ENCODE results near the gene KLHL42.
"Not testable (repeated sequence)": the region's sequence is repeated elsewhere in the genome, so short reads cannot be mapped to it uniquely, and the experiment has no call there.

KLHL42 gene, protein sequence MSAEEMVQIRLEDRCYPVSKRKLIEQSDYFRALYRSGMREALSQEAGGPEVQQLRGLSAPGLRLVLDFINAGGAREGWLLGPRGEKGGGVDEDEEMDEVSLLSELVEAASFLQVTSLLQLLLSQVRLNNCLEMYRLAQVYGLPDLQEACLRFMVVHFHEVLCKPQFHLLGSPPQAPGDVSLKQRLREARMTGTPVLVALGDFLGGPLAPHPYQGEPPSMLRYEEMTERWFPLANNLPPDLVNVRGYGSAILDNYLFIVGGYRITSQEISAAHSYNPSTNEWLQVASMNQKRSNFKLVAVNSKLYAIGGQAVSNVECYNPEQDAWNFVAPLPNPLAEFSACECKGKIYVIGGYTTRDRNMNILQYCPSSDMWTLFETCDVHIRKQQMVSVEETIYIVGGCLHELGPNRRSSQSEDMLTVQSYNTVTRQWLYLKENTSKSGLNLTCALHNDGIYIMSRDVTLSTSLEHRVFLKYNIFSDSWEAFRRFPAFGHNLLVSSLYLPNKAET

DNA sequence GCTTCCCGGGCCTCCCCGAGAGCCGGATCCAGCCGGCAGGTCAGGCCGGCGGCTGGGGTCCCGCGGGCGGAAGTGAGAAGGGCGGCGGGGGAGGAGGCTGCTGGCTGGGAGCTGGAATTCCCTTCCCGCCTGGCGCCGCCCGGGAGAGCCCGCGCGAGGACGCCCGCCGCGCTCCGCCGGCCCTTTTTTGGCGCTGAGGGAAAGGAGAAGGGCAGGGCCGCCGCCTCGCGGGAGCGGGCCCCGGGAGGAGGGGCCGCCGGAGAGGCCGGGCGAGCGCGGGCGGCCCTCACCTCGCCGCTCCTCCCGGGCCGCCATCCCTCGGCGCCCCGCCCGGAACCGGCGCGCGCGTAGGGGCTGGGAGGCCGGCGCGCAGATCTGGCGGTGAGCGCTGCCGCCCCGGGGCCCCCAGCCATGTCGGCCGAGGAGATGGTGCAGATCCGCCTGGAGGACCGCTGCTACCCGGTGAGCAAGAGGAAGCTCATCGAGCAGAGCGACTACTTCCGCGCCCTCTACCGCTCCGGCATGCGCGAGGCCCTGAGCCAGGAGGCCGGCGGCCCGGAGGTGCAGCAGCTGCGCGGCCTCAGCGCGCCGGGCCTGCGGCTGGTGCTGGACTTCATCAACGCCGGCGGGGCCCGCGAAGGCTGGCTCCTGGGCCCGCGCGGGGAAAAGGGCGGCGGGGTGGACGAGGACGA lies at the start of gene KLHL42, which contains the start of gene MANSC4:
TSS of gene KLHL42 (plus strand) at position 314 of the 692 bp plus-strand sequence. CDS start at position 412, 98 bp downstream.
TSS of gene MANSC4 (minus strand) at position 317 of the 692 bp plus-strand sequence. CDS start 8,960 bp downstream, outside the sequence.
- DNase-seq (ENCODE audit: low read depth in 2 of 2): peak; percentile 25 to 35

DNA sequence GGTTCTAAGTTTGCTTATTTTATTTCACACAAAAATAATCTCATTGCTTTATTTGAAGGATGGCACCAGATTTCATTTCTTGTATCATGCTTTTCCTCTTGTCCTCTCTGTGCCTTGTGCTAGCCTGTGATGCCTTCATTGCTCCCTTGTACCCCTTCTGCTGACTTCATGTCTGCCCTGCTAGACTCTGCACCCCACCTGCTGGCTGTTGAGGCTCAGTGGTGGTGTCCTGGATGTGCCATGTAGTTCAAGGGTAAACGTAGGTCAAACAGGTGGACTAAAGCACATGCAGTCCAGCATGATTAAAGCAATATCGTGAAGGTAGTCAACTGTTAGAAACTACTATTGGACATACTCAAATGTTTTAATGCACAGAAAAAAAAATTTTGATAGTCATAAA lies 47.8 kb upstream of the KLHL42 start:
- DNase-seq (ENCODE audit: low read depth in 2 of 2): no peak

DNA sequence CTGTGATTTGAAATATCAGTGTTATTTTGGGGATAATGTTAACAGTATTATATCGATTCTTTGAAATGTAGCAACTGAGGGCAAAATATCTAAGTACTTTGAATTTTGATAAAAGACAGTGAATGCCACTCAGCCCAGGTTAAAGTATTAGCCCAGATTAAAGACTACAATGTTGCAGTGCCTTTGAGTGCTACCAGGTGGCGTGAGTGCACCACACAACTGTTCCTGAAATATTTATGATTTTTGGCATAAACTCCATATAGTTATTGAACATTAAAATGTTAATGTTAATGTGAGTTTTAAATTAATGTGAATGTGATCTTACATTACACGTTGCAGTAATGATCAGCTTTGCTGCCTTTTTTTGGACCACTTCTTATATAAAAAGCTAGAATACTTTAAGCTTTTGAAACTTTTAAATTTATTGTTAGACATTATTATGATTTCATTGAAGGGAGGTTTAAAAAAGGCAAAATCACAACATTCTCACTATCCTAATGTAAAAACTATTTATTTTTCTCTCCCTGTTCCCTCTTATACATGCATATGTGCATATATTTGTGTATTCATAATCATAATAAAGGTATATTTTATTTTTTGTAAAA lies 46.9 kb upstream of the KLHL42 start:
- no peak for DNase-seq (ENCODE audit: low read depth in 2 of 2)

DNA sequence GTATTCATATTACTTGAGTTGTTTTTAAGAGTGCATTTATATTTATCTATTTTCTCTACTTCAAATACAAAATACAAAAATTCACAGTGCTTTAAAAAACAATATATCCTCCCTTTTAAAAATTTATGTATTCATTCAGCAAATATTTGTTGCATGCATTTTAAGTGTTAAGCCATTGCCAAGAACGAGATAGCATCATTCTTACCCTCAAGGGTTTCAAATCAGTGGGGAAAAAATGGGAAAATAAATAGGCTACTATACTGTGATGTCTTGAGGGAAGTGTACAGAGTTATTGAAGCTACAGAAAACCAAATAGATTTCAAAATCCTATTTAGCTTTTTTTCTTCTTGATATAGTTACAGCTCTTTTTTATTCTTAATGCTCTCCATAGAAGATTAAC lies 46.2 kb upstream of the KLHL42 start:
- no peak for DNase-seq (ENCODE audit: low read depth in 2 of 2)

DNA sequence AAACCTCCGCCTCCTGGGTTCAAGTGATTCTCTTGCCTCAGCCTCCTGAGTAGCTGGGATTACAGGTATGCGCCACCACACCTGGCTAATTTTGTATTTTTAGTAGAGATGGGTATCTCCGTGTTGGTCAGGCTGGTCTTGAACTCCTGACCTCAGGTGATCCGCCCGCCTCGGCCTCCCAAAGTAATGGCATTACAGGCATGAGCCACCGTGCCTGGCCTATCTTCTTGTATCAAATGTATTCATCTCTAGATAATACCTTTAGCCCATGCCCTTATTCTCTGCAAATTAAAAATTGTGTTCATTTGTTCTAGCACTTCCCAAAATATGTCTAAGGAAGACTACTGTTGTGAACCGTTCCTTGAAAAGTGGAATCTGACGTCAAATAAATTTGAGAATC lies 45.7 kb upstream of the KLHL42 start:
- DNase-seq (ENCODE audit: low read depth in 2 of 2): not testable (repeated sequence)

DNA sequence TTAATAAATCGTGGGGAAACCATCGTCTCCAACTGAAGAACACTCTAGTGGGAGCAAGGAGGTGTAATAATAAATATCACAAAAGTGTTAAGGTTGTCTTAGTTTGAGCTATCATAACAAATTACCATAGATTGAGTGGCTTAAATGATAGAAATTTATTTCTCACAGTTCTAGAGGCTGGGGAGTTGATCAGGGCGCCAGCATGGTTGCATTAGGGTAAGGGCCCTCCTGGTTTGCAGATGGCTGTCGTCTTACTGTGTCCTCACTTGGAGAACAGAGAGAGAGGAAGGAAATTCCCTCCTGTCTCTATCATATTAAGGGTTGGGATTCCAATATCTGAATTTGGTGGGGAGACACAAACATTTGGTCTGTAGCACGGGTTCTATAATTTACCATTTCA lies 36.4 kb upstream of the KLHL42 start:
- no peak for DNase-seq (ENCODE audit: low read depth in 2 of 2)

DNA sequence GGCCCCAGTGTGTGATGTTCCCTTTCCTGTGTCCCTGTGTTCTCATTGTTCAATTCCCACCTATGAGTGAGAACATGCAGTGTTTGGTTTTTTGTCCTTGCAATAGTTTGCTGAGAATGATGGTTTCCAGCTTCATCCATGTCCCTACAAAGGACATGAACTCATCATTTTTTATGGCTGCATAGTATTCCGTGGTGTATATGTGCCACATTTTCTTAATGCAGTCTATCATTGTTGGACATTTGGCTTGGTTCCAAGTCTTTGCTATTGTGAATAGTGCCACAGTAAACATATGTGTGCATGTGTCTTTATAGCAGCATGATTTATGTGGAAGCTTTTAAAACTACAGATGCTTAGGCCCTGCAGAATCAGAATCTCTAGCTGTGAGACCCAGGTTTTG lies 34.3 kb upstream of the KLHL42 start:
- not testable (repeated sequence) for DNase-seq (ENCODE audit: low read depth in 2 of 2)

DNA sequence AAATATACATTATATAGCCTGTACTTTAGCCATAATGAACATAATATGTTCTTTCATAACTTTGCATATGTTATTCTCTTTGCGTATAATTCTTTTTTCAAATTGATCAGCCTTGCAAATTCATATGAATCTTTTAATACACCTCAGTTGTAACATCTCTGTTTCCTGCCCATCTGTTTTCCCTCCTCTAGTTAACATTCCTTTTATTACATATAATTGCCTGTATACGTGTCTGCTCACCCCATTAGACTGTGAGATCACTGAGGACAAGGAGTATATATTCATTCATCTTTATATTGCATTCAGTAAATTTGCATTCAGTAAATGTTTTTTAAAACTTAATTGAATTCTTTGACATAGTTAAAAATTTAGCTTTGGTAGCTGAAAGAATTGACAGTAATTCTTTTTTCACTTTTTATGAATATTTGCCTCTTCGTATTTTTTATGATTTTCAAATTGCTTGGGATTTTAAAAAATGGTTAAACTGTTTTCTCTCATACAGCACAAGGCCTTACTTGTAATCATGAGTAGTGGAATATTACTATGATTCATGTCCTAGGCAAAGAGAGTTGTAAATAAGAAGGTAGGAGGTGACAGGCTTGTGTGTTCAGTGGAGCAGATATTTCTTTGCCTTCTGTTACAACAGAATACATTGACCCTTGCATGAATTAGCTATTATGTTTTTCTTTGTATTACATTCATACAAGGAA lies 32.8 kb upstream of the KLHL42 start:
- no peak for DNase-seq (ENCODE audit: low read depth in 2 of 2)

DNA sequence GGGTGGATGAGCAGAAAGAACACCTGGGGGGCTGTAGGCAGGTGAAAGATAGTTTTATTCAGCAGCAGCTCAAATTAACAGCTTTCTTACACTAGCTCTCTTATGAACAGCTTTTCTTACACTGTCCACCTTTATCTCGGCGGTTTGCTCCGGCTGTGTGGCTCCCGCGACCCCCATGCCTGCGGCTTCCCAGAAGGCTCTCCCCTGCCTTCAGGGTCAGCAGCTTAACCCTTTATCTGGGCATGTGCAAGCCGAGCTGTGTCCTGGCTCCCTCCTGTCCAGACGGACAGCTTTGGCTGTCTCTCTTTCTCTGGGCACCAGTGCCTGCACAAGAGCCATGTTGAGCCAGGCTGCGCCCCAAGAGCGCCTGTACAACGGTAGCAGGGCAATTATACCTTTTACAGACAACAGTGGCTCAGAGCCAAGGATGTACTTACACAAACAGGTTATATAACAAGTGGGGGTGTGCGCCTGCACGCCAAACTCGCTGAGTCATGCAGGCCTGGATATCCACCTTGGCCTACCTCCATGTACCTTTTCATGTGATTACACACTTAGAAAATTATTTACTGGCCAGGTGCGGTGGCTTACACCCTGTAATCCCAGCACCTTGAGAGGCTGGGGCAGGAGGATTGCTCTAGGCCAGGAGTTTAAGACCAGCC lies 28.5 kb upstream of the KLHL42 start:
- no peak for DNase-seq (ENCODE audit: low read depth in 2 of 2)

DNA sequence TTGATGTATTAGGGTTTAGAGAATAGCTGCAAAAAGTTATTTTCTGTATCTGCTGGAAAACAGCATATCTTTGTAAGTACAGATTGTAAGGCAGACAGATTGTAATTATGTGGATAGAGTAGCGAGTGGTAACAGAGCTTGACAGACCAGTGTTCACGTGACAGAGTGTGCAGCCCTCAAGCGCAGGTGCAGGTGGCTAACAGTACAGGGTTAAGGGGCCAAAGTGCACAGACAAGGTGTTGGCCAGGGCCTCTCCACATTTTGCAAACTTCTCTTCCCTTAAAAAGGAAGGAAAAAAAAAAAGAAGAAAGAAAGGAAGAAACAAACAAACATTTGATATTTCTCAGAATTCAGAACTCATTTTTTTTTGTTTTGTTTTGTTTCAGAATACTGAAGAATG lies 25.2 kb upstream of the KLHL42 start:
- no peak for DNase-seq (ENCODE audit: low read depth in 2 of 2)

DNA sequence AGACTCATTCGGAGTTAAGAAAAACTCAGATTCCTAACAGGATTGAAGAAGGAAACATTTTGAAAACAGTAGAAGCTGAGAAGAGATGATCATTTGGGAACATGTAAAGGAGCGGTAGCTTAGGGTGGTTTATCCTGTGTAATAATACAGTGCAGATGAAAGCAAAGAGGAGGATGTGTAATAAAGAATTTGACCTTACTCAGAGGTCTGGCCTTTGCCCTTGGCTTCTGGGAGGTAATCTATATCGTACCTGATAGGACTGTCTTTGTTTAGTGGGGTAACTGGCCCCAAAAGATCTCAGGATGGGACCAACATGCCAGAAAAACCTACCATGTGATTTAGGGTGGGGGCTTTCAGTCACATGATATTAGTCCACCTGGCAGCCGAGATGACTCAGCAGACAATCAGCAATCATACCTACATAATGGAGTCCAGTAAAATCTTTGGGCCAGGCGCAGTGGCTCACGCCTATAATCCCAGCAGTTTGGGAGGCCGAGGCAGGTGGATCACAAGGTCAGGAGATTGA lies 23.3 kb upstream of the KLHL42 start:
- no peak for DNase-seq (ENCODE audit: low read depth in 2 of 2)

DNA sequence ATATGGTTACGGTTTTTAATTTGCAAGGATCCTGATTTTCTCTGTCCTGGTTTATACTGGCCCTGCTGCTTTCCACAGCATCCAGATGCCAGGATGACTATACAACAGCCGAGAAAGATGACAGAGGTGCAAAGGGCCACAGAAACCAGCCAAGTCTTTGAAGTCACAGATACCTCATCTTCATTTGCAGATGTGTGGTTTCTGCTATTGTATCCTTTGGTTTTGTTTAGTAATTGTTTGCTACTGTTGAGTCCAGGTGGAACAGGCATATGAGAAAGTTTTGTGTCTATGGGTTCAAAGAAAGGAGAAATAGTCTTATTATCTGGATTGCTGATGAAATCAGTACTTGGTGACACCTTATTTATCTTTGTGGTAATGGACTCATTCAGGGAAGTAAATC lies 17.3 kb upstream of the KLHL42 start:
- no peak for DNase-seq (ENCODE audit: low read depth in 2 of 2)

DNA sequence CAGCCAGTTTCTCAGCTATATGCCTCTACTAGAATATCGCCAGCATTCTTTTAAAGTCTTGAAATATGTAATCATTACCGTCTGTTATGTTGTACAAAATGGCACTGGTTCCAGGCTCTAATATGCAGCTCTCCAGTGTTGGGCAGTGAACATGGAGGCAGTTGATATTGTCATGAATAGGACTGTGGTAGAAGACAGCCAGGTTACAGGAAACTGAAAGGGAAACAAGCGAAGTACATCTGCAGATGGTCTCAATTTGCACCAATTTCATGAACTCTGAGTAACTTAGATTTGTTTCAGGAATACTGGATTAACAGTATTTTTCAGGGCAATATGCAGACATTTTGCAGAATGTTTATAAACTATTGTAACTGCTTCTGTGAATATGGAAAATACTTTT lies 13.4 kb upstream of the KLHL42 start:
- no peak for DNase-seq (ENCODE audit: low read depth in 2 of 2)

DNA sequence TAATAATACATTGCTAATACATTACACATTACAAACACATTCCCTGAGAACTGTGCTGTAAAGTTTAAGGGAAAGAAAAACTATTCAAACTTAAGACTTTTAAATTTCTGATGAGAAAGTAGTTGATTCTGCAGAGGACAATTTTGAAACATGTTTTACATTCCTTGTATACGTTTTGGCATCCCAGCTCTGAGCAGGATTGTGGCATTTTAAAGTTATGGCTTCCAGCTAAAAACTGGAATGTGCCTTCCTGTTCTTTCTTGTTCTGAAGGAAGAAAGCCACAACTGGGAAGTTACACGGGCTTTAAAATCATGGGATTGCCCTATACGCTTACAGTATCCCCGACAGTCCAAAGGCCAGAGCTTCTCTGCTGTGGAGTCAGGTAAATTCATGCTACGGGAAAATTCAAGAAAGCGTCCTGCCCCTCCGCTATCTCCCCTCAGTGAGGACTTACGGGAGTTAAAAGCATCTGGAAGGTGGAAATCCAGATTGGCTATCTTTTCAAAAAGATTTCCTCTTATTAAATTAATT lies 10.8 kb upstream of the KLHL42 start:
- DNase-seq (ENCODE audit: low read depth in 2 of 2): no peak

DNA sequence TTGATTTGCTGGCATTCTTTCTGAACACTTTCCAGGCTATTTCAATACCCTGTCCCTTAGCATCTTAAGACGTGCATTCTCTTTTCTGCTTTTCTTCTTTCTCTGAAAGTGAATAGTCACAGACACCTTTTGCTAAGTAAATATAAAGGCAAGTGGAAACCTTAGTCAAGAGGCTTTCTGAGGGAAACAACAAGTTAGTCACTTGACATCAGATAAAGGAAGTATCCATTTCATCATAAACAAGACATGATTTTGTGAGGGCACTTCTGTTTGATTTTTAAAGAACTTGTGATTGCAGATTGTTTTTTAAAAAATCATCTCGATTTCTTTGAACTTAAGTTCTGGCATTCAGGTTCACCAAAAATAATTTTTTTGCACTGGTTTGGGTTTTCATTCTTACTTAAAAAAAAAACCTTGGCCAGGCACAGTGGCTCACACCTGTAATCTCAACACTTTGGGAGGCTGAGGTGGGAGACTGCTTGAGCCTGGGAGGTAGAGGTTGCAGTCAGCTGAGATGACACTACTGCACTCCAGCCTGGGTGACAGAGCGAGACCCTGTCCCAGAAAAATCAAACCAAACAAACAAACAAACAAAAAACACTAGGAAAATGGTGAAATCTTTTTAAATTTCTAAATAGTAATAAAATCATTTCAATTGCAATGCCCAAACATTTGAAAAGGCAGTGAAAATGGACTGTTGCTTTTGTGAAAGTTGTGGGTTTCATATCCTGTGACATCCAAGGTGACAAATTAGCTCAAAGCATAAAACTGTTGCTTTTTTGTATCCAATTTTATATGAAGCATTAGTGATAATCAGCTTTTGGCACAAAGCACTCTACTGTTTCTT lies 8.3 kb upstream of the KLHL42 start:
- no peak for DNase-seq (ENCODE audit: low read depth in 2 of 2)

DNA sequence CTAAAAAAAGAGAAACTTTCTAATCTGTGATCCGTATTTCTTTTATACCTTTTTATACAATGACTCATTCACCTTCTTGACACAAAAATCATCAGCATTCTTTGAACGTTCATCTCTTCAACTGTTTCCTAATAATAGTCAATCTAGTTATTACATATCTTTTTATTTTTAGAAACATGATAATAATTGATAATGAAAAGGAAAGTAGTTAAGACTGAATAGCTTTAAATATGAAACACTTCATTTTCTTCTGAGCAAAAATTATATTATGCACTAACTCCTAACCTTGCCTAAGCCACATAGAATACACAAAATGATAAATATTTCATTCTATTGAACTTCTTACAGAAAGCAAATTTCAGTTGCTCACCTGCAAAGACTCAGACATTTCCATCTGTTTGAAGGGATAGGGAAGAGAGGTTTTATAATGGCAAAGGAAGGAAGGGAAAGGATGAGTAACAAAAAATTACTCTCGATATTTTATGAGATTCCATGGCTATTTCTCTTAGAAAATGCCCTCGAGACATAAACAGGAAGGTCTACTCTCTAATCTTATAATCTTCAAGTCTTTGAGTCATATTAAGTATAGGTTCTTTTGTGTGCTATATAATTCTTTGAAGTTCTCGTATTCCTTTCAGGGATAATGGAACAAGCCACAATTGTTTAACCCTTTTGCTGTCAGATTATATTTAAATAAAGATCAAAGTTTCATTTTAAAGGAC lies 7.5 kb upstream of the KLHL42 start:
- DNase-seq (ENCODE audit: low read depth in 2 of 2): no peak

DNA sequence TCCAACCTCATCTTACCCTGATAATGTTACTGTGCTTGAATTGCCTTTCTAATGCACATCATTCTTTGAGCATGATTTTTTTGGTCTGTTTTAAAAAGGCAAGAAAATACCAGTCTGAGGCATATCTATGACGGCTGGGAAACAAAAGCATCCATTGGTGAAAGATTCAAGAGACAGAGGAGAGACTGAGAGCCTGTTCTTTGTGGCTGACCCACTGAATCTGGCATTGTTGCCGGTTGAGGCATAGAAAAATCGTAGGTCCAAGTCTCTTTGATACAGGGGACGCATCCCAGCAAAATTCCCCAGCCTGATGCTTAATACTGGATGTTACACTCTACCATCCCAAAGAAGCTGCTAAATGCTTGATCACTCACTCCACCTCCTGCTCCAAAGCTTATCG lies 2.9 kb upstream of the KLHL42 start:
- no peak for DNase-seq (ENCODE audit: low read depth in 2 of 2)

DNA sequence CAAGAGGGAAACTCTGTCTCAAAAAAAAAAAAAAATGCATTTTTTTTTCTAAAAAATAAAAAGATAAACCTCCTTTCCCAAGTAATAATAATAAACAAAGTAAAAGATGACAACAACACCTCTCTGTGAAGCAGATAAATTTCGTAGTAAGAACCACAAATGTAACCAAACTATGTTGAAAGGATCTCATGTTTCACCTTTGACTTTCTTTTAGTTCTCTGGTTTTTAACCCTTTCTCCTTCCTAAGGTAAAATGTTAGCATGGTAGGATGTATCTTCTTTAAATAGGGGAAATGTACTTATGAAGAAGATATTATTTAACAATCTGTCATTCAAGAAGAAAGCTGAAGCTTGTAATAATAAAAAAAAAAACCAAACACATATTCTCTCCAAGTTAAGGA lies 1.8 kb upstream of the KLHL42 start:
- DNase-seq (ENCODE audit: low read depth in 2 of 2): no peak

DNA sequence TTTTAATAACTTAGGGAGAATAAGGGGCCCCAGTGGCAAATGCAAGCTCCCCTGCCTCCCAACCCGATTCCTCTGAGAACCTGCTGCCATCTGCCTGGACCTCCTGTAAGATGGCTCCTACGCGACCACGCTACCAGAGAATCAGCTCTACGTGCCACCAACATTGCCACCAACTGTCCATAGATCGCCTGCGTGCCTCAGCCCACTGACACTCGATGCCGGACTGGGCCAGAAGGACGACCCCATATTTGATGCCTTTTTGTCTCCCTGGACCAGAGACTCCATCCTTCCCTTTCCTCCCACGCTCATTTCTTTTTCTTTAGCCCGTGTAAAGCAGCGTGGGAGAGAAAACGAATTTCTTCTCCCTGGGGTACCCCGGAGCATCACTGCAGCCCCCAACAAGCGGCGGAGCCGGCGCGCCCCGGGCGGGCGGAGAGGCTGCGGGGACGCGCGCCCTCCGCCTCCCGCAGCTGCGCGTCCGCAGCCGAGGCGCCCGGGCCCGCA lies 565 bp upstream of the KLHL42 start:
- DNase-seq (ENCODE audit: low read depth in 2 of 2): no peak
